GM19463 (cell line): ENCODE data around the gene SMCO3.
"Not testable (repeated sequence)": the region's sequence is repeated elsewhere in the genome, so short reads cannot be mapped to it uniquely, and the experiment has no call there.

Source experiments
- ATAC-seq: cut with Tn5 transposase; IDR thresholded peaks from one replicate; pipeline ENCODE4 v1.9.1; 2021; ENCODE audit warnings: mild to moderate bottlenecking, moderate library complexity; ENCODE audit not compliant: unreplicated experiment

SMCO3 gene

GRCh38 chr12:14776236-14776961 is 37.6 kb downstream of the SMCO3 start:
- ATAC-seq = no peak

- ATAC-seq = no peak
Observed at GRCh38 chr12:14775636-14775980, 38.4 kb downstream of the SMCO3 start.

- no peak for ATAC-seq
Observed at GRCh38 chr12:14774906-14775635, 38.9 kb downstream of the SMCO3 start.

GRCh38 chr12:14774074-14774905 is 39.7 kb downstream of the SMCO3 start:
- ATAC-seq = peak; percentile 47

- peak; percentile 13 for ATAC-seq
Observed at GRCh38 chr12:14773685-14774073, 40.3 kb downstream of the SMCO3 start.

- ATAC-seq = no peak
Observed at GRCh38 chr12:14772946-14773345, 41.0 kb downstream of the SMCO3 start.

- ATAC-seq = no peak
Observed at GRCh38 chr12:14771651-14772137, 42.3 kb downstream of the SMCO3 start.

- peak; percentile 24 for ATAC-seq
Observed at GRCh38 chr12:14770496-14771461, 43.2 kb downstream of the SMCO3 start.

- ATAC-seq = peak; percentile 33
Observed at GRCh38 chr12:14769969-14770495, 44.0 kb downstream of the SMCO3 start.

- peak; percentile 1 for ATAC-seq
Observed at GRCh38 chr12:14769466-14769968, 44.5 kb downstream of the SMCO3 start.

GRCh38 chr12:14768823-14769405 is 45.1 kb downstream of the SMCO3 start:
- no peak for ATAC-seq

GRCh38 chr12:14767617-14768016 is 46.4 kb downstream of the SMCO3 start:
- no peak for ATAC-seq

GRCh38 chr12:14766649-14767215 is 47.2 kb downstream of the SMCO3 start:
- ATAC-seq = no peak

GRCh38 chr12:14766020-14766419 is 48.0 kb downstream of the SMCO3 start:
- not testable (repeated sequence) for ATAC-seq

GRCh38 chr12:14765398-14765797 is 48.6 kb downstream of the SMCO3 start:
- ATAC-seq = no peak

GRCh38 chr12:14759711-14760280 is 54.2 kb downstream of the SMCO3 start:
- ATAC-seq = not testable (repeated sequence)

- no peak for ATAC-seq
Observed at GRCh38 chr12:14756334-14757143, 57.4 kb downstream of the SMCO3 start.
